Measurements from ENCODE around the gene ADAMTS18. TPM values are rescaled to one million over a fixed set of nuclear protein-coding genes. Genes with fewer than 3 reads are reported as not detected.

ADAMTS18 gene
- total RNA-seq, 1 experiment from 2014 or later, result not detected

GRCh38 chr16:77430360-77430759 is 4.5 kb downstream of the ADAMTS18 start:
- Histone ChIP-seq H3K4me1 (ENCODE audit: control insufficient read depth in 1 of 2, insufficient read depth in 2 of 2, low read length in 2 of 2) (no peaks in the 10 kb centered on the region), H3K36me3 (ENCODE audit: control insufficient read depth in 1 of 2, insufficient read depth in 2 of 2, low read length in 2 of 2) (no peaks in the 10 kb centered on the region), H2AFZ (ENCODE audit: low read depth, low read length, poor library complexity, severe bottlenecking) (no peak overlapping the region), H3K4me3 (replicated peaks in 1 of 2; ENCODE audit: low read depth in 1 of 2, low read length in 2 of 2) (no peak overlapping the region), H4K20me1 (ENCODE audit: insufficient read depth) (no peaks in the 10 kb centered on the region), H3K9ac (ENCODE audit: low read length) (no peak overlapping the region), H3K4me2 (ENCODE audit: low read length) (no peak overlapping the region), H3K27me3 (ENCODE audit: insufficient read depth, low read length) (peaks cover 40% of the 10 kb centered on the region), H3K79me2 (ENCODE audit: insufficient read depth, low read length) (no peaks in the 10 kb centered on the region), H3K27ac (ENCODE audit: low read depth, low read length) (no peak overlapping the region), H3K9me3 (ENCODE audit: control insufficient read depth in 1 of 2, insufficient read depth in 1 of 2, low read depth in 1 of 2, low read length in 2 of 2) (no peaks in the 10 kb centered on the region), H3K9me2 (ENCODE audit: insufficient read depth) (no peaks in the 10 kb centered on the region)
- ChIA-PET RAD21 (ENCODE audit: low non-redundant PET in 1 of 2, low total read pairs in 2 of 2, uncharacterized antibody in 2 of 2, unreplicated experiment in 2 of 2) (no interaction called here), POLR2A (no interaction called here), CTCF (no interaction called here)
- intact Hi-C loops (cut with micrococcal nuclease), result no loop called here
- BruUV-seq (replicated peaks), result no TSS peak
- ATAC-seq (no peak), DNase-seq (ENCODE audit: low read depth, low spot score) (no peak)
- TF ChIP-seq JUND (IDR thresholded peaks at IDR 0.05) (no peak), ELF1 (IDR thresholded peaks at IDR 0.05; ENCODE audit: borderline replicate concordance, low read depth) (no peak), POLR2AphosphoS5 (IDR thresholded peaks at IDR 0.05; ENCODE audit: low read depth, low read length) (no peak), ATF3 (IDR thresholded peaks at IDR 0.05) (no peak), POLR2A (IDR thresholded peaks at IDR 0.05; ENCODE audit: borderline replicate concordance, extremely low read depth, insufficient read depth, insufficient read length) (no peak)

GRCh38 chr16:77424871-77425604 is 9.8 kb downstream of the ADAMTS18 start:
- CTCF ChIA-PET, result no interaction called here
- no peak for ATAC-seq
- TF ChIP-seq CTCF (IDR thresholded peaks at IDR 0.05 in 2 of 3, conservative IDR thresholded peaks at IDR 0.05 in 1 of 3; ENCODE audit: borderline replicate concordance in 1 of 3, insufficient read depth in 1 of 3, low read depth in 2 of 3, low read length in 2 of 3) (no peak), RAD21 (IDR thresholded peaks at IDR 0.05; ENCODE audit: low read depth) (no peak), ZNF274 (IDR thresholded peaks at IDR 0.05; ENCODE audit: low read depth, low read length) (no peak), EGR1 (IDR thresholded peaks at IDR 0.05; ENCODE audit: low read depth) (no peak), ELF1 (IDR thresholded peaks at IDR 0.05; ENCODE audit: borderline replicate concordance, low read depth) (no peak), POLR2A (IDR thresholded peaks at IDR 0.05; ENCODE audit: borderline replicate concordance, extremely low read depth, insufficient read depth, insufficient read length) (no peak), REST (IDR thresholded peaks at IDR 0.05; ENCODE audit: low read depth) (no peak), FOSL1 (IDR thresholded peaks at IDR 0.05; ENCODE audit: low read depth) (no peak), SP1 (IDR thresholded peaks at IDR 0.05; ENCODE audit: low read depth) (no peak), TCF7L2 (IDR thresholded peaks at IDR 0.05; ENCODE audit: borderline replicate concordance, extremely low read depth, insufficient read depth, insufficient read length) (no peak), JUND (IDR thresholded peaks at IDR 0.05) (no peak), CBX3 (IDR thresholded peaks at IDR 0.05; ENCODE audit: low read depth) (no peak), SRF (IDR thresholded peaks at IDR 0.05; ENCODE audit: low read depth) (no peak), POLR2AphosphoS5 (IDR thresholded peaks at IDR 0.05; ENCODE audit: low read depth, low read length) (no peak)

More at GRCh38 chr16:77424871-77425604, 9.8 kb downstream of the ADAMTS18 start:
- Histone ChIP-seq H3K4me2 (ENCODE audit: low read length) (no peak overlapping the region), H2AFZ (ENCODE audit: low read depth, low read length, poor library complexity, severe bottlenecking) (no peak overlapping the region), H3K4me1 (ENCODE audit: control insufficient read depth in 1 of 2, insufficient read depth in 2 of 2, low read length in 2 of 2) (no peaks in the 10 kb centered on the region), H3K9me2 (ENCODE audit: insufficient read depth) (no peaks in the 10 kb centered on the region), H3K9ac (ENCODE audit: low read length) (no peak overlapping the region), H3K27me3 (ENCODE audit: insufficient read depth, low read length) (peaks cover 38% of the 10 kb centered on the region), H4K20me1 (ENCODE audit: insufficient read depth) (no peaks in the 10 kb centered on the region), H3K4me3 (replicated peaks in 1 of 2; ENCODE audit: low read depth in 1 of 2, low read length in 2 of 2) (no peak overlapping the region), H3K9me3 (ENCODE audit: control insufficient read depth in 1 of 2, insufficient read depth in 1 of 2, low read depth in 1 of 2, low read length in 2 of 2) (no peaks in the 10 kb centered on the region), H3K36me3 (ENCODE audit: control insufficient read depth in 1 of 2, insufficient read depth in 2 of 2, low read length in 2 of 2) (no peaks in the 10 kb centered on the region), H3K79me2 (ENCODE audit: insufficient read depth, low read length) (no peaks in the 10 kb centered on the region), H3K27ac (ENCODE audit: low read depth, low read length) (no peak overlapping the region)
- no peak for DNase-seq (ENCODE audit: low read depth, low spot score)
- no TSS peak for BruUV-seq (replicated peaks)
- intact Hi-C loops (cut with micrococcal nuclease), result no loop called here
- ChIA-PET RAD21 (ENCODE audit: low non-redundant PET in 1 of 2, low total read pairs in 2 of 2, uncharacterized antibody in 2 of 2, unreplicated experiment in 2 of 2) (no interaction called here), POLR2A (no interaction called here)
